Testis (tissue), 3 donors: ENCODE data around the gene C11orf21. TPM values are rescaled to one million over a fixed set of nuclear protein-coding genes. Genes with fewer than 3 reads are reported as not detected.

ENCODE experiments used
- DNase-seq: peaks from one replicate; pipeline ENCODE4 v3.0.0-alpha.2; 2019
- H3K27ac ChIP-seq, 2 donors: fragments of 200-600 bp; sonication (generic); one replicate each; pipeline ENCODE4 v1.5.1; 2019
- H3K27me3 ChIP-seq: fragments of 200-600 bp; sonication (generic); one replicate; pipeline ENCODE4 v1.5.1; 2019
- H3K36me3 ChIP-seq: fragments of 200-600 bp; sonication (generic); one replicate; pipeline ENCODE4 v1.5.1; 2017; ENCODE audit warnings: low read depth; ENCODE audit errors: missing control alignments
- H3K4me1 ChIP-seq: fragments of 200-600 bp; sonication (generic); one replicate; pipeline ENCODE4 v1.5.1; 2019
- H3K4me3 ChIP-seq, 2 donors: fragments of 200-600 bp; sonication (generic); one replicate each; pipeline ENCODE4 v1.5.1; 2017 to 2019
- H3K9me3 ChIP-seq: fragments of 200-600 bp; sonication (generic); one replicate; pipeline ENCODE4 v1.5.1; 2017
- POLR2A ChIP-seq: fragments of 450-650 bp; IDR thresholded peaks from one replicate; pipeline ENCODE4 v1.6.1; 2017; ENCODE audit warnings: antibody characterized with exemption, mild to moderate bottlenecking, moderate library complexity
- WGBS, 2 donors: methylation state at CpG; one replicate each; pipeline ENCODE4 v1.1.5; 2018; 5-methylcytosine and 5-hydroxymethylcytosine counted together
- intact Hi-C: fragments of 100-400 bp; cut with DNase I; formaldehyde crosslinking; loops from one replicate; pipeline ENCODE4 v1.15.1; 2023; ENCODE audit warnings: low total_unique reads
- polyA plus RNA-seq: library from polyadenylated mRNA; stranded (reverse); fragments of 350-450 nt; fragmentation: Illumina TruSeq; extraction: RNeasy Lipid Tissue Mini Kit (QIAGEN cat#74804); gene quantifications from one replicate; pipeline ENCODE4 v1.2.3, GENCODE V29; 2014; ENCODE audit warnings: low read depth, low replicate concordance; ENCODE audit not compliant: insufficient read depth
- total RNA-seq, 2 donors: library from RNA; depleted of rRNA; stranded (reverse); fragments of >200 nt; gene quantifications; one replicate each; pipeline ENCODE4 v1.2.3, GENCODE V29; 2016
- TF ChIP-seq, protein P1 (sequence below), 3 experiments: fragments of 450-650 bp in 2 of 3; fragments of 200-600 bp in 1 of 3; sonication (generic) in 1 of 3; IDR thresholded peaks; one replicate each; pipeline ENCODE4 v1.5.1; 2016 to 2019; ENCODE audit warnings: antibody characterized with exemption in 3 of 3, mild to moderate bottlenecking in 2 of 3, moderate library complexity in 1 of 3

Gene C11orf21
- total and polyA plus RNA-seq, 3 donors from 2014 or later = 0.12 to 0.88 (median 0.47) TPM

DNA sequence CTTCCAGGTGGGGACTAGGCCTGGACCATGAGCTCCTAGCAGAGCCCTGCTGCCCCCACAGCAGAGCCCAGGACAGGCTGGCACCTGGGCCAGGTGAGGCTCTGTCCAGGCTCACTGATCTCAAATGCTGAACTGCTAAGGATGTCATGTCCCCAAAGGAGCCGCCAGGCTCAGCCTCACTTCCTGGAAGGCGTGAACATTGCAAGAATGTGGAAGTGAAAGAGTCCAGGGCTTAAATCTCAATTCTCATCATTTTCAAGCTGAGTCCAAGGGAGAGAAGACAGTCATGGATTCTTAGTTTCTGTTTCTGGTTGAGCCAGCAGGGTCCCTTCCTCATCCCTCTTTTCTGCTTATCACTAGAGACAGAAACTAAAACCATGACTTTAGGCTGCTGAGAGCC is 36.3 kb downstream of the C11orf21 start:
- TF ChIP-seq, protein P1, sequence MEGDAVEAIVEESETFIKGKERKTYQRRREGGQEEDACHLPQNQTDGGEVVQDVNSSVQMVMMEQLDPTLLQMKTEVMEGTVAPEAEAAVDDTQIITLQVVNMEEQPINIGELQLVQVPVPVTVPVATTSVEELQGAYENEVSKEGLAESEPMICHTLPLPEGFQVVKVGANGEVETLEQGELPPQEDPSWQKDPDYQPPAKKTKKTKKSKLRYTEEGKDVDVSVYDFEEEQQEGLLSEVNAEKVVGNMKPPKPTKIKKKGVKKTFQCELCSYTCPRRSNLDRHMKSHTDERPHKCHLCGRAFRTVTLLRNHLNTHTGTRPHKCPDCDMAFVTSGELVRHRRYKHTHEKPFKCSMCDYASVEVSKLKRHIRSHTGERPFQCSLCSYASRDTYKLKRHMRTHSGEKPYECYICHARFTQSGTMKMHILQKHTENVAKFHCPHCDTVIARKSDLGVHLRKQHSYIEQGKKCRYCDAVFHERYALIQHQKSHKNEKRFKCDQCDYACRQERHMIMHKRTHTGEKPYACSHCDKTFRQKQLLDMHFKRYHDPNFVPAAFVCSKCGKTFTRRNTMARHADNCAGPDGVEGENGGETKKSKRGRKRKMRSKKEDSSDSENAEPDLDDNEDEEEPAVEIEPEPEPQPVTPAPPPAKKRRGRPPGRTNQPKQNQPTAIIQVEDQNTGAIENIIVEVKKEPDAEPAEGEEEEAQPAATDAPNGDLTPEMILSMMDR (IDR thresholded peaks at IDR 0.05) = no peak
- no peak for TF ChIP-seq POLR2A
- Histone ChIP-seq H3K36me3 (no peaks in the 10 kb centered on the region), H3K9me3 (no peaks in the 10 kb centered on the region), H3K27me3 (no peaks in the 10 kb centered on the region), H3K4me3 (no peak overlapping the region), H3K27ac (no peak overlapping the region), H3K4me1 (peaks cover 7% of the 10 kb centered on the region)
- intact Hi-C loops = no loop called here
- WGBS, 2 donors = 85 to 100% methylated on average over 2 of the region's 2 CpGs
- DNase-seq = peak; percentile 17

DNA sequence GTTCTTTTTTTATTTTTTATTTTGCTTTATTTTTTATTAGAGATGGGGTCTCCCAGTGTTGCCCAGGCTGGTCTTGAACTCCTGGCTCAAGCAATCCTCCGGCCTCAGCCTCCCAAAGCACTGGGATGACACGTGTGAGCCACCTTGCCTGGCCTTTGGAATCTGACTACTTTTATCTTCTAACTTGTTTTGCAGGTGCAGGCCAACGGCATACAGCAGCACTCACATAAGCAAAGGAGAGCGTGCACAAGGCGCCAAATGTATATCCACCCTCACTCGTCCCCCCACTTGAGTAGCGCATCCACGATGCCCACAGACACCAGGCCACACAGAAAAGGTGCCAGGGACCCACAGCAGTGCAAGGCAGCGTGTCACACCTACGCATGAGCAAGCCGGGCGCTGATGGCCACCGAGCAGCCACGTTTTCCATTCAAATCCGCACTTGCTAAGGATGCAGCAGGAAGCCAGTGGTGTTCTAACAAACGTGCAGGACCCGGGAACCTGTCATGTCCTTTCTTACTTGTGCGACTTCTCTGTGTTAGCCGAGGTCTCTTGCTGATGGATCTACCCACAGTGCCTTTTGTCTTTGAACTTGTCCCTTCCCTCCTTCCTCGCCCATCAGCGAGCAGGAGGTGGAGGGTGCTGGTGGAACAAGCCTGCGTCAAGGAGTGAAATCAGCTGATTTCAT is 37.2 kb downstream of the C11orf21 start:
- H3K36me3 ChIP-seq = no peaks in the 10 kb centered on the region
- H3K4me1 ChIP-seq = peaks cover 3% of the 10 kb centered on the region
- no peak overlapping the region for H3K4me3 ChIP-seq
- no peaks in the 10 kb centered on the region for H3K27me3 ChIP-seq
- TF ChIP-seq POLR2A = no peak
- TF ChIP-seq, protein P1 (IDR thresholded peaks at IDR 0.05) = no peak
- intact Hi-C loops = no loop called here
- no peak overlapping the region for H3K27ac ChIP-seq
- H3K9me3 ChIP-seq = no peaks in the 10 kb centered on the region
- WGBS, 2 donors = 93 to 94% methylated on average over 22 of the region's 22 CpGs
- no peak for DNase-seq

DNA sequence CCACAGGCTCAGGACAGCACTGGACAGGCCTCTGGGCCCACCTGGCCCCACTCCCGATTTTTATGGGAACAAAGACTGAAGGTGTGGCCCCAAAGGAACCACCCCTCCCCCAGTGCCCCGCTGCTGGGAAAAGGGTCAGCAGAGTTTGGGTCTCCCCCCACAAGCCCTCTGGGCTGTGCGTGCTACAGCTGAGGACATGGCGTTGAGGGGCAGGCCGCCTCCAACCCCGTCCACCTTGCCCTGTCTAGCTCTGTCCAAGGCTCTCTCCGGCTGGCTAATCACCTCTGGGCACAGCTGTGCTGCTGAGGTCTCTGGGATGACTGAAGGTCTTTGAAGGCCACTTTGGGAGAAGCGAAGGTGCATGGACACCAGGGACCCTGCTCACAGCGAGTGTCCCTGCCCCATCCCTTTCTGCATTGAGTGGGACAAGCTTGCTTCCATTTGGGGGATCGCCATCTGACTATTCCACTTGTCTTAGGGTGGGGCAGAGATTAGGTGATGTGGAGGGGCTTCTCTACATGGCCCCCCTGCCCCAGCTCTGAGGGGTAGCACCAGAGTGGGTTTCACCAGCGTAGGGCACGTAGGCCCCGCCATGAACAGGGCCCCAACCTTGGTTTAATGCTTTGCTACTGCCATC is 37.9 kb downstream of the C11orf21 start:
- Histone ChIP-seq H3K4me1 (no peaks in the 10 kb centered on the region), H3K27ac (no peak overlapping the region), H3K36me3 (no peaks in the 10 kb centered on the region), H3K4me3 (no peak overlapping the region), H3K27me3 (no peaks in the 10 kb centered on the region), H3K9me3 (no peaks in the 10 kb centered on the region)
- TF ChIP-seq POLR2A = no peak
- TF ChIP-seq, protein P1 (IDR thresholded peaks at IDR 0.05) = no peak
- intact Hi-C loops = no loop called here
- DNase-seq = peak; percentile 4
- WGBS, 2 donors = 95 to 97% methylated on average over 12 to 13 of the region's 13 CpGs

DNA sequence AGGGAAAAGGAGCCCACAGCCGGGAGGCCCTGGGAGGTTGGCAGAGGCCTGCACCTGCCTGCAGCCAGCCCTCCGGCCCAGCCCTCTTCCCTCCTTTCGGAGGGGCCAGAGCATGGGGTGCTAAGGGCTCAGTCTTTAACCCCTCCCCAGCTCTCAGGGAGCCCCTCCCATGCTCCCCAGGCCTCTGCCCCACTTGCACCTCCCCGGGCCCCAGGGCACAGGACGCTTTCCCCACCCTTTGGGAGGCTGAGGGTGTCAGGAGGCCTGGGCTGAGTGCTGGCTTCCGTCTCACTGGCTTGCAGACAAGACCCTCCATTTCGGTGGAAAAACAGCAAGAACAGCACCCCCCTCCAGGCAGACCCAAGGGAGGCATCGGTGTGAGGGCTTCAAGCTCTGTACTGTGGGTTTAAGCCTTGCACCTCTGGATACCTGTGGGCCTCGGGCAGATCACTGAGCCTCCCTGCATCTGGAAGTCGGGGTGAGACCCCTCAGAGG is 38.6 kb downstream of the C11orf21 start:
- intact Hi-C loops = no loop called here
- H3K4me3 ChIP-seq = no peak overlapping the region
- DNase-seq = no peak
- H3K27ac ChIP-seq = no peak overlapping the region
- no peak for TF ChIP-seq POLR2A
- TF ChIP-seq, protein P1 (IDR thresholded peaks at IDR 0.05) = no peak
- H3K9me3 ChIP-seq = no peaks in the 10 kb centered on the region
- no peaks in the 10 kb centered on the region for H3K4me1 ChIP-seq
- 89% methylated on average over 6 of the region's 10 CpGs; no CpG with 5 or more reads in 1 of the 2 donors for WGBS, 2 donors
- H3K27me3 ChIP-seq = no peaks in the 10 kb centered on the region
- H3K36me3 ChIP-seq = no peaks in the 10 kb centered on the region
